SK-N-SH (cell line): Measurements from ENCODE around the gene SYT11. TPM values are rescaled to one million over a fixed set of nuclear protein-coding genes. Genes with fewer than 3 reads are reported as not detected.

ENCODE experiments used
- CTCF ChIA-PET: fragments of 300-600, 350-600 bp; formaldehyde crosslinking; extraction: SDS; loops from one replicate; lab custom pipeline; 2021; lab: Yijun Ruan, JAX
- POLR2A ChIA-PET: fragments of 350-600 bp; sonication (Branson Sonifier 250); formaldehyde crosslinking; extraction: SDS; loops from one replicate; lab custom pipeline; 2020; ENCODE audit warnings: antibody characterized with exemption, inconsistent platforms; lab: Yijun Ruan, JAX
- DNase-seq: peaks from one replicate; pipeline ENCODE4 v3.0.0; 2012
- H2AFZ ChIP-seq: fragments of 200-600 bp; sonication (generic); 2 replicates; pipeline ENCODE4 v1.8.1; 2016; ENCODE audit warnings: antibody characterized with exemption, mild to moderate bottlenecking, low read depth
- H3F3A ChIP-seq: fragments of 200-600 bp; sonication (generic); replicated peaks from 2 replicates; pipeline ENCODE3; 2016; ENCODE audit warnings: antibody characterized with exemption, mild to moderate bottlenecking; ENCODE audit not compliant: insufficient read depth
- H3K27ac ChIP-seq, 2 experiments: fragments of 200-500 bp in 1 of 2; fragments of 200-600 bp in 1 of 2; sonication (Bioruptor generic) in 1 of 2; sonication (generic), shearing (Covaris generic) in 1 of 2; 2 replicates each; pipeline versions ENCODE4 v1.5.1 to v1.6.1; 2014 to 2016; ENCODE audit warnings: low read depth in 2 of 2, inconsistent platforms in 1 of 2, low read length in 1 of 2, mild to moderate bottlenecking in 1 of 2, mixed read lengths in 1 of 2
- H3K27me3 ChIP-seq: fragments of 200-600 bp; sonication (generic), shearing (Covaris generic); 2 replicates; pipeline ENCODE4 v1.6.1; 2016; ENCODE audit warnings: mixed run types; ENCODE audit not compliant: insufficient read depth
- H3K36me3 ChIP-seq, 2 experiments: fragments of 200-500 bp in 1 of 2; fragments of 200-600 bp in 1 of 2; sonication (Bioruptor generic) in 1 of 2; sonication (generic) in 1 of 2; replicated peaks in 1 of 2; 2 replicates each; pipeline versions ENCODE3 to v1.5.1; 2014 to 2016; ENCODE audit warnings: low read length in 1 of 2, mild to moderate bottlenecking in 1 of 2; ENCODE audit not compliant: insufficient read depth in 2 of 2, control insufficient read depth in 1 of 2
- H3K4me1 ChIP-seq, 2 experiments: fragments of 200-500 bp in 1 of 2; fragments of 200-600 bp in 1 of 2; sonication (Bioruptor generic) in 1 of 2; sonication (generic), shearing (Covaris generic) in 1 of 2; 2 replicates each; pipeline versions ENCODE4 v1.5.1 to v1.6.1; 2014 to 2016; ENCODE audit warnings: low read depth in 1 of 2, low read length in 1 of 2, mixed run types in 1 of 2; ENCODE audit not compliant: insufficient read depth in 2 of 2, control insufficient read depth in 1 of 2
- H3K4me2 ChIP-seq: fragments of 200-600 bp; sonication (generic), shearing (Covaris generic); 2 replicates; pipeline ENCODE4 v1.6.1; 2017; ENCODE audit warnings: mixed run types
- H3K4me3 ChIP-seq, 2 experiments: fragments of 200-500 bp in 1 of 2; fragments of 200-600 bp in 1 of 2; sonication (Bioruptor generic) in 1 of 2; sonication (generic), shearing (Covaris generic) in 1 of 2; 2 replicates each; pipeline versions ENCODE4 v1.5.1 to v1.8.1; 2014 to 2016; ENCODE audit warnings: low read depth in 2 of 2, inconsistent platforms in 1 of 2, low read length in 1 of 2, mild to moderate bottlenecking in 1 of 2, mixed read lengths in 1 of 2, moderate library complexity in 1 of 2
- H3K79me2 ChIP-seq: fragments of 200-600 bp; sonication (generic); 2 replicates; pipeline ENCODE4 v1.8.1; 2017; ENCODE audit warnings: mild to moderate bottlenecking; ENCODE audit not compliant: insufficient read depth
- H3K9ac ChIP-seq: fragments of 200-600 bp; sonication (generic); 2 replicates; pipeline ENCODE4 v1.6.1; 2017; ENCODE audit warnings: mixed run types
- H3K9me2 ChIP-seq: fragments of 200-600 bp; sonication (generic); 2 replicates; pipeline ENCODE4 v1.6.1; 2017; ENCODE audit warnings: mixed run types
- H3K9me3 ChIP-seq: fragments of 200-600 bp; sonication (generic); 2 replicates; pipeline ENCODE4 v1.6.1; 2017; ENCODE audit warnings: mixed run types, mild to moderate bottlenecking, moderate library complexity
- H4K20me1 ChIP-seq: fragments of 200-600 bp; sonication (generic); 2 replicates; pipeline ENCODE4 v1.6.1; 2017; ENCODE audit warnings: mild to moderate bottlenecking, mixed run types; ENCODE audit not compliant: insufficient read depth
- EP300 ChIP-seq, 2 experiments: IDR thresholded peaks; 2 replicates each; pipeline versions ENCODE4 v1.4.0 to v1.6.1; 2012; ENCODE audit warnings: borderline replicate concordance in 1 of 2, low read depth in 1 of 2, low read length in 1 of 2
- FOSL2 ChIP-seq: IDR thresholded peaks from 2 replicates; pipeline ENCODE4 v1.4.0; 2012; ENCODE audit warnings: low read depth, mild to moderate bottlenecking, moderate library complexity, borderline replicate concordance
- GABPA ChIP-seq: IDR thresholded peaks from 2 replicates; pipeline ENCODE4 v1.4.0; 2012; ENCODE audit warnings: low read depth, mild to moderate bottlenecking
- GATA2 ChIP-seq: sonication (generic); formaldehyde crosslinking; IDR thresholded peaks from 2 replicates; pipeline ENCODE4 v1.5.0; 2020; ENCODE audit warnings: mild to moderate bottlenecking, missing genetic modification reagents
- JUND ChIP-seq: IDR thresholded peaks from 2 replicates; pipeline ENCODE4 v1.4.0; 2012
- MEF2A ChIP-seq: IDR thresholded peaks from 2 replicates; pipeline ENCODE4 v1.4.0; 2012; ENCODE audit warnings: low read depth, borderline replicate concordance
- MXI1 ChIP-seq: IDR thresholded peaks from 2 replicates; pipeline ENCODE4 v1.6.1; 2012; ENCODE audit warnings: mild to moderate bottlenecking, low read depth, low read length, improper control_type of control experiment
- POLR2AphosphoS5 ChIP-seq: IDR thresholded peaks from 2 replicates; pipeline ENCODE4 v1.6.1; 2012; ENCODE audit warnings: low read depth, low read length
- RXRA ChIP-seq: IDR thresholded peaks from 2 replicates; pipeline ENCODE4 v1.4.0; 2012; ENCODE audit warnings: low read depth, mild to moderate bottlenecking, borderline replicate concordance
- SMC3 ChIP-seq: IDR thresholded peaks from 2 replicates; pipeline ENCODE4 v1.6.1; 2012; ENCODE audit warnings: low read depth, low read length, improper control_type of control experiment
- TCF12 ChIP-seq: IDR thresholded peaks from 2 replicates; pipeline ENCODE4 v1.4.0; 2012
- TEAD4 ChIP-seq: IDR thresholded peaks from 2 replicates; pipeline ENCODE4 v1.4.0; 2012; ENCODE audit warnings: mild to moderate bottlenecking, borderline replicate concordance; ENCODE audit not compliant: insufficient read depth
- YY1 ChIP-seq: IDR thresholded peaks from 2 replicates; pipeline ENCODE4 v1.4.0; 2012; ENCODE audit warnings: low read depth, mild to moderate bottlenecking
- WGBS: methylation state at CpG from one replicate; pipeline ENCODE4 v1.1.6; 2017; ENCODE audit warnings: low lambda C conversion rate; 5-methylcytosine and 5-hydroxymethylcytosine counted together
- polyA plus RNA-seq, 3 experiments: library from polyadenylated mRNA; depleted of rRNA; stranded (reverse); fragments of >200 nt; gene quantifications; 2 replicates each; pipeline ENCODE4 v1.2.3, GENCODE V29; 2012
- TF ChIP-seq, protein P1 (sequence below): fragments of 150-350 bp; IDR thresholded peaks from 2 replicates; pipeline ENCODE4 v1.6.1; 2016; ENCODE audit warnings: mild to moderate bottlenecking, low read depth, low read length
- TF ChIP-seq, protein P2 (sequence below): IDR thresholded peaks from 2 replicates; pipeline ENCODE4 v1.4.0; 2012; ENCODE audit warnings: low read depth
- TF ChIP-seq, protein P3 (sequence below): IDR thresholded peaks from 2 replicates; pipeline ENCODE4 v1.4.0; 2012; ENCODE audit warnings: low read depth, borderline replicate concordance
- TF ChIP-seq, protein P4 (sequence below): IDR thresholded peaks from 2 replicates; pipeline ENCODE4; 2012

The SYT11 gene
- polyA plus RNA-seq, 1 of the 3 experiments (the other 2 are of a cell fraction) = 26.7 TPM

DNA sequence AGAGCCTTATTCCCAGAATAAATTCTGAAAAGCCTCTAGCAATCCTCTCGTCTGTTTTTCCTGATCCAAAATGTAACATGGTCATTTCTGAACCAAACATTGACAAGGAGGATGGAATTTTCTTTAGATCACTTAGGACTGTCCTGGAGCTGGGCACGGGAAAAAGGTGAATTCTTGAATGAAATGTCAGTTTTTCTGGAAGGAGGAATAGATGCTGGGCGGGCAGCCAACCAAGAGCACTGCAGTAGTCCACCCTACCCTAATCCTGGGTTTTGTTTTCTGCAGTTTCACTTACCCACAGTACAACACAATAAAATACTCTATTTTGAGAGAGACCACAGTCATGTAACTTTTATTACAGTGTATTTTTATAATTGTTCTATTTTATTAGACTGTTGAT lies 30.9 kb downstream of the SYT11 start:
- no peak overlapping the region for H3K9ac ChIP-seq
- peaks cover 2 to 49% of the 10 kb centered on the region in 2 experiments for H3K4me1 ChIP-seq
- no peak for TF ChIP-seq EP300 (IDR thresholded peaks at IDR 0.05; ENCODE audit: borderline replicate concordance in 1 of 2, low read depth in 1 of 2, low read length in 1 of 2)
- TF ChIP-seq, protein P1, sequence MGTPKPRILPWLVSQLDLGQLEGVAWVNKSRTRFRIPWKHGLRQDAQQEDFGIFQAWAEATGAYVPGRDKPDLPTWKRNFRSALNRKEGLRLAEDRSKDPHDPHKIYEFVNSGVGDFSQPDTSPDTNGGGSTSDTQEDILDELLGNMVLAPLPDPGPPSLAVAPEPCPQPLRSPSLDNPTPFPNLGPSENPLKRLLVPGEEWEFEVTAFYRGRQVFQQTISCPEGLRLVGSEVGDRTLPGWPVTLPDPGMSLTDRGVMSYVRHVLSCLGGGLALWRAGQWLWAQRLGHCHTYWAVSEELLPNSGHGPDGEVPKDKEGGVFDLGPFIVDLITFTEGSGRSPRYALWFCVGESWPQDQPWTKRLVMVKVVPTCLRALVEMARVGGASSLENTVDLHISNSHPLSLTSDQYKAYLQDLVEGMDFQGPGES = no peak
- TF ChIP-seq MEF2A = no peak
- TF ChIP-seq, protein P2, sequence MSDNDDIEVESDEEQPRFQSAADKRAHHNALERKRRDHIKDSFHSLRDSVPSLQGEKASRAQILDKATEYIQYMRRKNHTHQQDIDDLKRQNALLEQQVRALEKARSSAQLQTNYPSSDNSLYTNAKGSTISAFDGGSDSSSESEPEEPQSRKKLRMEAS = no peak
- no peak for TF ChIP-seq SMC3
- TF ChIP-seq GATA2 (CRISPR knock-in tag) = no peak
- no peak for TF ChIP-seq FOSL2
- no peak for TF ChIP-seq TEAD4
- TF ChIP-seq GABPA = no peak
- TF ChIP-seq, protein P3, sequence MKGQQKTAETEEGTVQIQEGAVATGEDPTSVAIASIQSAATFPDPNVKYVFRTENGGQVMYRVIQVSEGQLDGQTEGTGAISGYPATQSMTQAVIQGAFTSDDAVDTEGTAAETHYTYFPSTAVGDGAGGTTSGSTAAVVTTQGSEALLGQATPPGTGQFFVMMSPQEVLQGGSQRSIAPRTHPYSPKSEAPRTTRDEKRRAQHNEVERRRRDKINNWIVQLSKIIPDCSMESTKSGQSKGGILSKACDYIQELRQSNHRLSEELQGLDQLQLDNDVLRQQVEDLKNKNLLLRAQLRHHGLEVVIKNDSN = no peak
- no peak for TF ChIP-seq MXI1
- TF ChIP-seq, all 33 proteins: peak for 0
- Histone ChIP-seq H3K9me3 (no peaks in the 10 kb centered on the region), H3K27me3 (no peaks in the 10 kb centered on the region), H3K4me3 (no peak overlapping the region), H3K9me2 (no peaks in the 10 kb centered on the region), H3K4me2 (0 out of 2 replicates have a peak overlapping the region, but pooled peaks have one; percentile 7), H3K36me3 (no peaks in the 10 kb centered on the region), H3F3A (peaks cover 61% of the 10 kb centered on the region), H3K27ac (peak overlapping the region in 1 of 2 experiments; percentile 68; a peak in 3 of 4 replicates), H2AFZ (no peak overlapping the region), H4K20me1 (no peaks in the 10 kb centered on the region), H3K79me2 (0 out of 2 replicates have a peak, but pooled peaks cover under 1% of the 10 kb centered on the region)
- POLR2A ChIA-PET = no interaction called here
- CTCF ChIA-PET = interaction anchor here (1.3 kb wide), 1 partner anchor 100 kb away, joined by 4 read pairs; no protein-coding TSS in a partner anchor
- no peak for DNase-seq
- WGBS = 39% methylated on average over 3 of the region's 3 CpGs

DNA sequence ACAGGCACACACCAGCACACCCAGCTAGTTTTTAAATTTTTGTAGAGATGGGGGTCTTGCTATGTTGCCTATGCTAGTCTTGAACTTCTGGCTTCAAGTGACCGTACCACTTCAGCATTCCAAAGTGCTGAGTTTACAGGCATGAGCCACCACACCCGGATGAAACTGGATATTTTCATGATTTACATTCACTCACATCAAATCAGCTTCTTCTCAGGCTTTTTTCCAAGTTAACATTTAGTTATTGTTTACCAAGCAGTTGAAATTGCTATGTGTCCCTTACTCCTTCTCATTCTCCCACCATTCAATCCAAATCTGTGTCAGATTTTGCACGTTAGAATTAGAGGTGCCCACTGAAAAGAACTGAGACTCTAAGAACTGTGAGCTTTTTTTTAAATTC lies 33.4 kb downstream of the SYT11 start:
- H4K20me1 ChIP-seq = no peaks in the 10 kb centered on the region
- H2AFZ ChIP-seq = no peak overlapping the region
- peaks cover 57% of the 10 kb centered on the region for H3F3A ChIP-seq
- peak overlapping the region in 1 of 2 experiments; percentile 23; a peak in 1 of 4 replicates for H3K4me3 ChIP-seq
- TF ChIP-seq JUND (peak; percentile 86), POLR2AphosphoS5 (no peak), YY1 (no peak), TCF12 (peak; percentile 64), RXRA (0 out of 2 replicates have a peak, but pooled peaks have one; percentile 6), FOSL2 (peak; percentile 60; the same call in 1 of the 2 replicates)
- TF ChIP-seq, protein P4, sequence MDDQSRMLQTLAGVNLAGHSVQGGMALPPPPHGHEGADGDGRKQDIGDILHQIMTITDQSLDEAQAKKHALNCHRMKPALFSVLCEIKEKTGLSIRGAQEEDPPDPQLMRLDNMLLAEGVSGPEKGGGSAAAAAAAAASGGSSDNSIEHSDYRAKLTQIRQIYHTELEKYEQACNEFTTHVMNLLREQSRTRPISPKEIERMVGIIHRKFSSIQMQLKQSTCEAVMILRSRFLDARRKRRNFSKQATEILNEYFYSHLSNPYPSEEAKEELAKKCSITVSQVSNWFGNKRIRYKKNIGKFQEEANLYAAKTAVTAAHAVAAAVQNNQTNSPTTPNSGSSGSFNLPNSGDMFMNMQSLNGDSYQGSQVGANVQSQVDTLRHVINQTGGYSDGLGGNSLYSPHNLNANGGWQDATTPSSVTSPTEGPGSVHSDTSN = peak; percentile 74
- TF ChIP-seq, protein P2 = peak; percentile 44; the same call in 1 of the 2 replicates
- peaks cover 2 to 49% of the 10 kb centered on the region in 2 experiments for H3K4me1 ChIP-seq
- peak overlapping the region; percentile 72 for H3K9ac ChIP-seq
- no peaks in the 10 kb centered on the region for H3K27me3 ChIP-seq
- no peaks in the 10 kb centered on the region for H3K9me3 ChIP-seq
- no peaks in the 10 kb centered on the region for H3K9me2 ChIP-seq
- DNase-seq = no peak
- peak overlapping the region; percentile 79 to 94 for H3K27ac ChIP-seq
- ChIA-PET CTCF (interaction anchor here (1.6 kb wide), 1 partner anchor 13 kb away, joined by 3 read pairs; no protein-coding TSS in a partner anchor), POLR2A (no interaction called here)
- H3K79me2 ChIP-seq = peaks cover 7% of the 10 kb centered on the region; the same call in 1 of the 2 replicates
- H3K4me2 ChIP-seq = peak overlapping the region; percentile 66
- 15% methylated on average over 3 of the region's 3 CpGs for WGBS
- peaks cover 0 to 18% of the 10 kb centered on the region in 2 experiments for H3K36me3 ChIP-seq
